Measurements from ENCODE around the gene POU2F3.

POU2F3 gene

DNA sequence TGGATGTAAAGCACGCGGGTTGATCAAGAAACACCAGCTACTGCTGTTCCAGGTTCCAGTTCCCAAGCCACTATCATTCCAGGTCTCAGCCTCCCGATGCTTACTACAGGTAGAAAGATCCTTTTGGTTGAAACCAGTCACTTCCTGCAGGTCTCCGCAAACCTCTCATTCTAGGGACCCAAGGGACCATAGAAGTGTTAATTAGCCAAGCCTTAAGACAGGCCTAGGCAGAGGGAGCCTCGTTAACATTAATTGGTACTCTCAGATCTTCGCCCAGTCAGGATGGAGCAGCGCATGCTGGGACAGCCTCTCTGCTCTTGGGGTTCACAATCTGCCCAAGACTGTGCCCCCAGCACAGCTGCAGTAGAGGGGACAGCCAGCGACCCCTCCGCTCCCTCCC is 40.3 kb upstream of the POU2F3 start:
- Histone ChIP-seq H3K9me3 (no peaks in the 10 kb centered on the region), H3K27me3 (peaks cover 61% of the 10 kb centered on the region), H3K36me3 (no peaks in the 10 kb centered on the region), H3K4me1 (ENCODE audit: control insufficient read depth in 1 of 2, insufficient read depth in 1 of 2, low read depth in 1 of 2, low read length in 1 of 2) (no peaks in the 10 kb centered on the region), H3K27ac (no peak overlapping the region), H3K4me3 (ENCODE audit: low read depth in 1 of 2, low read length in 1 of 2) (no peak overlapping the region)
- TF ChIP-seq, protein P1, sequence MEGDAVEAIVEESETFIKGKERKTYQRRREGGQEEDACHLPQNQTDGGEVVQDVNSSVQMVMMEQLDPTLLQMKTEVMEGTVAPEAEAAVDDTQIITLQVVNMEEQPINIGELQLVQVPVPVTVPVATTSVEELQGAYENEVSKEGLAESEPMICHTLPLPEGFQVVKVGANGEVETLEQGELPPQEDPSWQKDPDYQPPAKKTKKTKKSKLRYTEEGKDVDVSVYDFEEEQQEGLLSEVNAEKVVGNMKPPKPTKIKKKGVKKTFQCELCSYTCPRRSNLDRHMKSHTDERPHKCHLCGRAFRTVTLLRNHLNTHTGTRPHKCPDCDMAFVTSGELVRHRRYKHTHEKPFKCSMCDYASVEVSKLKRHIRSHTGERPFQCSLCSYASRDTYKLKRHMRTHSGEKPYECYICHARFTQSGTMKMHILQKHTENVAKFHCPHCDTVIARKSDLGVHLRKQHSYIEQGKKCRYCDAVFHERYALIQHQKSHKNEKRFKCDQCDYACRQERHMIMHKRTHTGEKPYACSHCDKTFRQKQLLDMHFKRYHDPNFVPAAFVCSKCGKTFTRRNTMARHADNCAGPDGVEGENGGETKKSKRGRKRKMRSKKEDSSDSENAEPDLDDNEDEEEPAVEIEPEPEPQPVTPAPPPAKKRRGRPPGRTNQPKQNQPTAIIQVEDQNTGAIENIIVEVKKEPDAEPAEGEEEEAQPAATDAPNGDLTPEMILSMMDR (IDR thresholded peaks at IDR 0.05): no peak

DNA sequence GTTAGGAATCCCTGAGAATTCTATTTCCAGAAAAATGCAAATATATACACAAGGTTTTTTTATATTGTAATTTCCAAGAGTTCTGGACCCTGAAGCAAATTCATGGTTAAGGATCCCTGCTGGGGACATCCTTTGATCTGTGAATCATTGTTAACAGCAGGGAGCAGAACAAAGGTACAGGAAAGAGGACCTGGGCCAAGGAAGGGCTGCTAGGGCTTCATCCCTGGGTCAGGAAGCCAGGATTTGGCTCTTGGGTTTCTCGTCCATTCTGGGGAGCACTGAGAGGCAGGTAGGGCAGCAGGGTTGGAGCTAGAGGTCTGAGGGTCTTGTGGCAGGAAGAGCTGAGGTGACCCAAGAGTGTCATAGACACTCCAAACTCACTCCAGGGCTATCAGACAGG is 39.3 kb upstream of the POU2F3 start:
- H3K36me3 ChIP-seq: no peaks in the 10 kb centered on the region
- TF ChIP-seq, protein P1 (IDR thresholded peaks at IDR 0.05): no peak
- H3K9me3 ChIP-seq: no peaks in the 10 kb centered on the region
- H3K27ac ChIP-seq: no peak overlapping the region
- H3K4me3 ChIP-seq (ENCODE audit: low read depth in 1 of 2, low read length in 1 of 2): no peak overlapping the region
- H3K27me3 ChIP-seq: peaks cover 62% of the 10 kb centered on the region
- no peaks in the 10 kb centered on the region for H3K4me1 ChIP-seq (ENCODE audit: control insufficient read depth in 1 of 2, insufficient read depth in 1 of 2, low read depth in 1 of 2, low read length in 1 of 2)

DNA sequence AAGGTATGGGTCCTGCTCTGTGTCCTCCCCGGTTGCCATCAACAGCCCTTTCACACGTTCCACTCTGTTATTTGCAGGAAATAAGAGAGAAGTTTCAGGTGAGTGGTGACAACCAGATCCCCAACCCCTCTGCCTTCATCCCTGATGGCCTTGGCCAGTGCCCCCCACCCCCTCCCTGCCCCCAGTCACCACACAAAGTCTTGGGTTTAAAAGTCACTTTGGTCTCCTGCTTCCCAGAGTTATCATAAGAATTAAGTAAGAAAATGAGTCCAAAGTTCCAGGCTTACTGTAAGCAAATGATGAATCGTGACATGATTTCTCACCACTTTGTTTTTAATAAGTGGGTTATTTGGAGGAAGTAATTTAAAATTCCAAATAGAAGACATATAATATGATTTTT is 38.3 kb upstream of the POU2F3 start:
- Histone ChIP-seq H3K4me3 (ENCODE audit: low read depth in 1 of 2, low read length in 1 of 2) (no peak overlapping the region), H3K27me3 (peaks cover 61% of the 10 kb centered on the region), H3K27ac (no peak overlapping the region), H3K36me3 (no peaks in the 10 kb centered on the region), H3K4me1 (ENCODE audit: control insufficient read depth in 1 of 2, insufficient read depth in 1 of 2, low read depth in 1 of 2, low read length in 1 of 2) (no peaks in the 10 kb centered on the region), H3K9me3 (no peaks in the 10 kb centered on the region)
- TF ChIP-seq, protein P1 (IDR thresholded peaks at IDR 0.05): no peak

DNA sequence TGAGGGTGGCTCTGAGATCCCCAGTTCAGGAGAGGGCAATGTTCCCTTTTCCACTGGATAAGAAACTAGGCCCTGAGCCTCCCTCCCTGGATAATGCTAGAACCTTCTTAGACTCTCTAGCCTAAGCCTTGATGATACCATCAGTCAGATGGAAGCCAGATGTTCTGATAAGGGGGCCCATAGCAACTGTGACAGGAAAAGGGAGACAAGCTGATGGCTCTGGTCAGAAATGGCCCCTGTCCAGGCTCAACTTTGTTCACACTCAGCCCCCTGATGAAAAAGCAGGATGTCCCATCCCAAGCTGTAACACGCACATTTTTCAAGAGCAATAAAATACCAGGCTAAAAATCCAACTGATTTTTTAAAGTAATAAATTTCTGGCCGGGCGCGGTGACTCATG is 36.3 kb upstream of the POU2F3 start:
- H3K9me3 ChIP-seq: no peaks in the 10 kb centered on the region
- TF ChIP-seq, protein P1 (IDR thresholded peaks at IDR 0.05): no peak
- H3K27me3 ChIP-seq: peaks cover 71% of the 10 kb centered on the region
- no peak overlapping the region for H3K4me3 ChIP-seq (ENCODE audit: low read depth in 1 of 2, low read length in 1 of 2)
- H3K4me1 ChIP-seq (ENCODE audit: control insufficient read depth in 1 of 2, insufficient read depth in 1 of 2, low read depth in 1 of 2, low read length in 1 of 2): peaks cover under 1 to 1% of the 10 kb centered on the region in 2 experiments
- H3K36me3 ChIP-seq: no peaks in the 10 kb centered on the region
- no peak overlapping the region for H3K27ac ChIP-seq

DNA sequence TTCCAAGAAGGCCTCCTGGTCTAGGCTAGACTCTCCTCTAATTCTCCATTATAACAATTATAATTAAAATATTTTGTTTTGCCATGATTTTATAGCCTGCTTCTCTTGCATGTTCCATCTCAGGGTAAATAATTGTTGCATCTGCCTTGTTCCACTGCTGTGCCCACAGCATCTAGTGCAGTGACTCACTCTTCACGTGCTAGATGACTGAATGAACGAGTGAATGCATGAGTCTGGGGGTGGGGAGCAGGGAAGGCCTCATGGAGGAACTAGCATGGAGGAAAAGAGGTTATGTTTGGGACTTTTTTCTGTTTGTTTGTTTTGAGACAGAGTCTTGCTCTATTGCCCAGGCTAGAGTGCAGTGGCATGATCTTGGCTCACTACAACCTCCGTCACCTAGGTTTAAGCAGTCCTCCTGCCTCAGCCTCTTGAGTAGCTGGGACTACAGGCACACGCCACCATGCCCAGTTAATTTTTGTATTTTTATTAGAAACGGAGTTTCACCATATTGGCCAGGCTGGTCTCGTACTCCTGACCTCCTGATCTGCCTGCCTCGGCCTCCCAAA is 34.3 kb upstream of the POU2F3 start:
- Histone ChIP-seq H3K9me3 (no peaks in the 10 kb centered on the region), H3K27me3 (peaks cover 77% of the 10 kb centered on the region), H3K4me3 (ENCODE audit: low read depth in 1 of 2, low read length in 1 of 2) (no peak overlapping the region), H3K36me3 (no peaks in the 10 kb centered on the region), H3K4me1 (ENCODE audit: control insufficient read depth in 1 of 2, insufficient read depth in 1 of 2, low read depth in 1 of 2, low read length in 1 of 2) (peaks cover 9 to 16% of the 10 kb centered on the region in 2 experiments), H3K27ac (no peak overlapping the region)
- TF ChIP-seq, protein P1 (IDR thresholded peaks at IDR 0.05): no peak

DNA sequence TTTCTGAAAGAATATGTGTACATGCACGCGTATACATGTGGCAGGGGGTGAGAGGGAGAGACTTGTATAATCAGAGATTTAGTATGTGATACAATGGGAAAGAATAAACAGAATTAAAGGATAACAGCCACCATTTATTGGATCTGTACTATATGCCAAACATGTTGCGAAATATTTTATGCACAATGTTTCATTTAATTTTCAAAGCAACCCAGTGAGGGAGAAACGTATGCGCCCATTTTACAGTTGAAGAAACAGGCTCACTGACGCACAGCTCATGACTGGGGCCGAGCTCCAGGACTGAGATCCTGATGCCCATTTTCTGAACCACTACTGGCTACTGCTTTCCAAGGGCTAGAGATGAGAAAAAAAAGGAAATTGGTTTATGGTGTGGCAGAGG is 32.4 kb upstream of the POU2F3 start:
- Histone ChIP-seq H3K27ac (no peak overlapping the region), H3K9me3 (no peaks in the 10 kb centered on the region), H3K27me3 (peaks cover 77% of the 10 kb centered on the region), H3K36me3 (no peaks in the 10 kb centered on the region), H3K4me1 (ENCODE audit: control insufficient read depth in 1 of 2, insufficient read depth in 1 of 2, low read depth in 1 of 2, low read length in 1 of 2) (peaks cover 11 to 22% of the 10 kb centered on the region in 2 experiments), H3K4me3 (ENCODE audit: low read depth in 1 of 2, low read length in 1 of 2) (no peak overlapping the region)
- TF ChIP-seq, protein P1 (IDR thresholded peaks at IDR 0.05): no peak

Data from neutrophil (primary cell).